Measurements from ENCODE around the gene CARMIL1.

DNA sequence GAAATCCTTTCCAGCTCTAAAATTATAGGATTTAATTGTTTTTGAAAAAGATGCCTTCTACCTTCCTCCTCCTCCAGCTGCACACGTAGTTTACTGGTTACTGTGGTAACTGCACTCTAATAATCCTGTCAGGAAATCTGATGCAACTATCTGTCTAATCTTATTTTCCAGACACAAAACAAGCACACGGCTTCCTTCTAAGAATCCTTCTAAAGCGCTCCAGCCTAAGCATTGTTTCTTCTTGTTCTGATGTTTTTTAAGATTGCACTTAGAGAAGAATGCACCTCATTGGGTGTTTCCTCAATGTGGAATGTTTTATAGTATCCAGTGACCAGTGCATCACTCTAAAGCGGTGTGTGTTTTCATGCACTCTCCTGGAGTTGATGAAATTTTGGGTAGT, 63.6 kb downstream of the CARMIL1 start:
- TF ChIP-seq, protein P1, sequence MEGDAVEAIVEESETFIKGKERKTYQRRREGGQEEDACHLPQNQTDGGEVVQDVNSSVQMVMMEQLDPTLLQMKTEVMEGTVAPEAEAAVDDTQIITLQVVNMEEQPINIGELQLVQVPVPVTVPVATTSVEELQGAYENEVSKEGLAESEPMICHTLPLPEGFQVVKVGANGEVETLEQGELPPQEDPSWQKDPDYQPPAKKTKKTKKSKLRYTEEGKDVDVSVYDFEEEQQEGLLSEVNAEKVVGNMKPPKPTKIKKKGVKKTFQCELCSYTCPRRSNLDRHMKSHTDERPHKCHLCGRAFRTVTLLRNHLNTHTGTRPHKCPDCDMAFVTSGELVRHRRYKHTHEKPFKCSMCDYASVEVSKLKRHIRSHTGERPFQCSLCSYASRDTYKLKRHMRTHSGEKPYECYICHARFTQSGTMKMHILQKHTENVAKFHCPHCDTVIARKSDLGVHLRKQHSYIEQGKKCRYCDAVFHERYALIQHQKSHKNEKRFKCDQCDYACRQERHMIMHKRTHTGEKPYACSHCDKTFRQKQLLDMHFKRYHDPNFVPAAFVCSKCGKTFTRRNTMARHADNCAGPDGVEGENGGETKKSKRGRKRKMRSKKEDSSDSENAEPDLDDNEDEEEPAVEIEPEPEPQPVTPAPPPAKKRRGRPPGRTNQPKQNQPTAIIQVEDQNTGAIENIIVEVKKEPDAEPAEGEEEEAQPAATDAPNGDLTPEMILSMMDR (IDR thresholded peaks at IDR 0.05), result no peak
- no peak for TF ChIP-seq POLR2A (IDR thresholded peaks at IDR 0.05)

Data from heart left ventricle (tissue), 13 donors.